ENCODE measurements around the gene CPED1.

GRCh38 chr7:121305109-121305508 is 316.6 kb downstream of the CPED1 start:
- TF ChIP-seq CTCF (IDR thresholded peaks at IDR 0.05): no peak
- no peak for TF ChIP-seq POLR2A (IDR thresholded peaks at IDR 0.05)
